GM18873 (cell line): ENCODE results near the gene PEX6.
"Not testable (repeated sequence)": the region's sequence is repeated elsewhere in the genome, so short reads cannot be mapped to it uniquely, and the experiment has no call there.

Source experiments
- ATAC-seq: cut with Tn5 transposase; IDR thresholded peaks from one replicate; pipeline ENCODE4 v1.9.1; 2021; ENCODE audit warnings: mild to moderate bottlenecking, moderate library complexity, moderate number of reproducible peaks; ENCODE audit not compliant: unreplicated experiment, low FRiP score

The PEX6 gene

DNA sequence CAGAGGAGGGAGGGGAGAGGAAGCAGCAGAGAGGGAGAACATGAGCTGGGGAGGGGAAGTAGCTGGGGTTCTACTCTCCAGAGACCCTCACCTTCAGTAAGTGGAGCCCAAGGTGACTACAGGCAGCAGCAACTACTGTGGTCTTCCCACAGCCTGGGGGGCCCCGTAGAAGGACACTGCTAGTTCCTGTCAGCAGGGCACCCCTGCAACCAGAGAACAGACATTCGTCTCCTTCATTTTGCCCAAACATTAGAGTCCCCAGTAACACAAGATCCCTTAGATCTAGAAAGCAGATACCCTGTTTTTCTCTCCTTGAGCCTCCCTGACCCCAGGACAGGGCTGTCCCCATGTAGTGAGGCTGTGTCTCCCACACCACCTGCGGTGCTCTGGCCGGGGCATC, 10.2 kb downstream of the PEX6 start:
- no peak for ATAC-seq

DNA sequence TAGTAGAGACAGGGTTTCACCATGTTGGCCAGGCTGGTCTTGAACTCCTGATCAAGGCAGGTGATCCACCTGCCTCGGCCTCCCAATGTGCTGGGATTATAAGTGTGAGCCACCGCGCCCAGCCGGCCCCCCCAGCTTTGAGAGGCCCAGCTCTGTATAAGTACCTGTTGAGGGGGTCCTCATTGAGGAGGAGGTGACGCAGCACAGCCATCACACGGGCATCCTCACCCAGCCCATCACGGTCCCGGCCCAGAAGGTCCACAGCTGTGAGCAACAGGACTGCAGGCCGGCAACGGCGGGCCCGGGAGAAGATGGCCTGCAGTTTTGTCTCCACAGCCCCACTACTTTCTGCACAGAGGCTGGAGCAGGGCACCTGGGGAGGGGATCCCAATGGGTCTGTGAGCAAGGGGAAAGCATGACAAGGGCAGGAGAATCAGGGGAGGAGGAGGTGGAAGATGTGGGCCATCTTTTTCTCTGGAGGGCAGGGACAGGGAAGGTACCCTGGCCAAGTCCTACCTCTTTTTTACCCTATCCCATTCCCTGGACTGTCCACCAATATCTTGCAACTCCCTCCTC, 10.8 kb downstream of the PEX6 start:
- no peak for ATAC-seq

DNA sequence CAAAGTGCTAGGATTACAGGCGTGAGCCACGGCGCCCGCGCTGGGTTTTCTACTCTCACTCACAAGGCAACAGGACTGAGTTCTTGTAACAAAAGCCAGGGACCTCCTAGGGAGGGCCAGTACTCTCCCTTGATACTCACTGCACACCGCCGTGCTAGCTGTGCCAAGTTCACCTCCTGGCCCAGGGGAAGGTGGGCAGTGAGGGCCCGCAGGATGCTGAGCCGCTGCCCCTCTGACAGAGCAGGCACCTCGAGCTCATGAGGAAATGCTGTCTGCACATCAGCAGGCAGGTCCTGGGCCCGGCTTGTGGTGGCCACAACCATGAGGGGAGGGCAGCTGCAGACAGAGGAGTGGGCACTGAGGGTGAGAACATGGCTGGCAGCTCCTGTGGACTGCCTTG, 11.8 kb downstream of the PEX6 start:
- ATAC-seq = no peak

DNA sequence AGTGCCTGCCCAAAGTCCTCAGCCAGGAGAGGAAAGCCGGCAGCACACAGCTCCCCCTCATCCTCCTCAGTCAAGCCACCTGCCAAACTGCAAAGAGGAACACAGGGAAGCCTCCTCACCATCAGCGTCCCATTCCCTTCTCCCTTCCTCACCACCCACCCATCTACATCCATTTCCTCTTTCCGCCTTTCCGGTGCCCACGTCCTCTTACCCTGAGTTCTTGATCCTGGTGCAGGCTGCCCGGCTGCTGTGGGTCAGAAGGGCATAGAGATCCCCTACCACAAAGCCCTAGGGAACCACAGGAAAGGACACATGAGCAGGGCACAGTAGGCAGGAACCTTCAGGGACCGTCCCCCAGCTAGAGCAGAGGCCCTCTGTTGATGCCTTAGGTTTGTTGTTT, 12.4 kb downstream of the PEX6 start:
- ATAC-seq = no peak

DNA sequence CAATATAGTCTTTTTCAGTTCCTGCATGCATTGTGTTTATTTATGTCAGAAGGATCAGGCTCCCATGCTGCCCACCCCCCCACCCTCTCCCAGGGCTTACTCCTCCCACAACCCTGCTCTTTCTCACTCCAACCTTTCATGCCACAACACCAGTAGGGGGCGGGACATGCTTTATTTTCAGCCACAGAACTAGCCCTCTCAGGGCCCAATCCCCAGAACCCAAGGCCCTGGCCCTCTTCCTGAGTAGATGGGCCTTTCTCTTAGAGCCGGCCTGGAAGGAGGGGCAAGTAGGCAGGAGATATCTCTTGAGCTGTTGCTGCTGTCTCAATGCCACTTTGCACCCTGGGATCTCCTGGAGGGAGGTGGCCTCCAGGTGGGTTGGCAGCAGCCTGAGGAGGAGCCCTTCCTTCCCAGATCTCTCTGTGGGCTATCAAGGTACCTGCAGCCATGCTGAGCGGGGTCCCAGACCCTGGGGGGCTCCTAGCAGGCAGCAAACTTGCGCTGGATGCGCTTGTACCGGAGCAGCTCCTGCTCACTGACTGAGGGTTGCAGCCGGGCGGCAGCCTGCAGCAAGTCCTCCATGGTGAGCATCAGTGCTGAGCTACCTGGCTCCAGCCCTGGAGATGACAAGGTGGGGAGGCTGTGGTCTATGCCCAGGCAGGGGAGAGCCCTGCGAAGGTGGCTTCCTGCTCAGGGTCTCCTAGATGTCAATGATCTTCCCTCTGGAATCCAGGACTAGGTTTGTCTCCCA, 15.0 kb downstream of the PEX6 start:
- ATAC-seq = no peak

- no peak for ATAC-seq
Observed at GRCh38 chr6:42963179-42963854, 15.7 kb downstream of the PEX6 start.

- ATAC-seq = no peak
Observed at GRCh38 chr6:42962502-42963178, 16.3 kb downstream of the PEX6 start.

DNA sequence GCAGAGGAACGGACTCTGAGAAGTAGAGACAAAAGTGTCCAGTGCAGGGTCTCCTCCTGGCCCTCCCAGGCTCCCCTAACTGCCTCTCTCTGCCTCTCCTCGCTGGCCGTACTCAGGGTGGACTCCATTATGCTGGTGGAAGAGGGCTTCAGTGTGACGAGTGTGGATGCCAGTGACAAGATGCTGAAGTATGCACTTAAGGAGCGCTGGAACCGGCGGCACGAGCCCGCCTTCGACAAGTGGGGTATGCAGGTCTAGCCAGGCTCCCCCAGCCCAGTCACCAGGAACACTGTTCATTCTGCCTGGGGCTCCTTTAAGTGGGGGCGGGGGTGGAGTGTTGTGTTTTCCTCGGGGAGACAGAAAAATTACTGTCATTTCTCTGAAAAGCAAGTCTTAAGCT, 16.9 kb downstream of the PEX6 start:
- ATAC-seq = no peak

DNA sequence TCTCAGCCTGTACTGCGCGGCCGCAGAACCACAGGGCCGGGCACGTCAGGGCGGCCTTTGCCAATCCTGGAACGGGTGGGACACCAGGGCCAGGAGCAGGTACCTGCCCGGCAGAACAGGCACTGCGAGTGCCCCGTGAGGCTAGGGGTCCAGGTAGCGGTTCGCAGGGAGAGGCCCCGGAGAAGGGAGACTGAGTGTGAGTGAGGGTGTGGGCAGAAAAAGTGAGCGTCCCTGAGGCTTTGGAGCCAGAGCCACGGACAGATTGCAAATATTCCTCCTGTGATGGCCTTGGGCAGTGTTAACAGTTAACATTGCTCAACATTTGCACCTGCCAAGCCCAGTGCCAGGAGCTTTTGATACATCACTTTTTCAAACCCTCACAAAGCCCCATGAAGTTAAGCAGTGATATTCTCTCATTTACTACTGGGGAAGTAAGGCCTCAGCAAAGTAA, 17.9 kb downstream of the PEX6 start:
- ATAC-seq = no peak

- ATAC-seq = no peak
Observed at GRCh38 chr6:42960243-42961019, 18.6 kb downstream of the PEX6 start, which contains the start of gene GNMT. TSS of gene GNMT (plus strand) at chr6:42960754. CDS start at chr6:42960768, 14 bp downstream.

GRCh38 chr6:42959917-42960242, 19.1 kb downstream of the PEX6 start:
- no peak for ATAC-seq

- ATAC-seq = no peak
Observed at GRCh38 chr6:42958125-42958524, 20.9 kb downstream of the PEX6 start.

GRCh38 chr6:42954405-42954804, 24.6 kb downstream of the PEX6 start:
- ATAC-seq = not testable (repeated sequence)

DNA sequence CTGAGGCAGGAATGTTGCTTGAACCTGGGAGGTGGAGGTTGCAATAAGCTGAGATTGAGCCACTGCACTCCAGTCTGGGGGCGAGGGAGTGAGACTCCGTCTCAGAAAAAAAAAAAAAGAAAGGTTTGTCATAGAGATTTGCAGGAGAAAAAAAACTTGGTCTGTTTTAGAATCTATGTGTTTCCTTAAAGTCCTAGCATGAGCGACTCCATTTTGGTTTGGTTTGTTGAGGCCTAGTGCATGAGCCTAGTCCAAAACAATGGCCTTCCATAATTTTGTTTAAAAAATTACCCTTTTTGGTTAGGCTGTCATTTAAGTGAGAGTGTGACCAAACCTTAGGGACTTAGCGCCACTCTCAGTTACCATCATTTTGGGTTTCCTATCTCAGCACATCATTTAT, 26.6 kb downstream of the PEX6 start:
- no peak for ATAC-seq

DNA sequence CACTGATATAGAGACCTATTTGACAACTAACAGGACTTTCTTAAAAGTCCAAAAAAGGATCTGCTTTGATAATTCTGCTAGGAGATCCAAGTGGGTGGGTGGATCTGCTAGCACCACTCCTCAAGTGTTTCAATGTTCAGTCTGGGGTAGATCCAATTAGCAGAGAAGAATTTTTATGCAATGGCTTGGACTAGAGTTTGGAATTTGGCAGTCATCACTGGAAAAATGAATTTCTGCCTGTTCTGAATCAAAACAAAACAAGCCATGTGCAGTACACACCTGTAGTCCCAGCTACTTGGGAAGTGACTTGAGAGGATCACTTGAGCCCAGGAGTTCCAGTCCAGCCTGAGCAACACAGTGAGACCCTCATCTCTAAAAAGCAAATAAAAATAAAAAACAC, 31.0 kb downstream of the PEX6 start:
- ATAC-seq = no peak

GRCh38 chr6:42942444-42942843, 36.5 kb downstream of the PEX6 start:
- no peak for ATAC-seq

DNA sequence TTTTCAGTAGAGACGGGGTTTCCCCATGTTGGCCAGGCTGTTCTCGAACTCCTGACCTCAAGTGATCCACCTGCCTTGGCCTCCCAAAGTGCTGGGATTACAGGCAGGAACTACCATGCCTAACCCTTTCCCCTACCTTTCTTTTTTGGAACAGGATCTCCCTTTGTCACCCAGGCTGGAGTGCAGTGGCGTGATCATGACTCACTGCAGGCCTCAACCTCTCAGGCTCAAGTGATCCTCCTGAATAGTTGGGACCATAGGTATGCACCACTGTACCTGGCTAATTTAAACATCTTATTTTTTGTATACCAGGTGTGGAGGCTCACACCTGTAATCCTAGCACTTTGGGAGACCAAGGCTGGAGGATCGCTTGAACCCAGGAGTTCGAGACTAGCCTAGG, 37.6 kb downstream of the PEX6 start:
- not testable (repeated sequence) for ATAC-seq

GRCh38 chr6:42940493-42941045, 38.4 kb downstream of the PEX6 start:
- no peak for ATAC-seq

- no peak for ATAC-seq
Observed at GRCh38 chr6:42939810-42940167, 39.2 kb downstream of the PEX6 start.
